T-helper 17 cell (primary cell): ENCODE data around the gene ACTL6B. TPM values are rescaled to one million over a fixed set of nuclear protein-coding genes. Genes with fewer than 3 reads are reported as not detected.
A peak's percentile ranks its signal among the peaks of the same experiment; 100 is the strongest.

Experiments
- ATAC-seq: fragments of 150-1000 bp; cut with Tn5 transposase; 2 replicates; pipeline ENCODE4 v1.10.0; 2021; ENCODE audit warnings: mild to moderate bottlenecking, moderate library complexity
- DNase-seq, 3 donors: peaks; one replicate each; pipeline versions ENCODE4 v3.0.0 to v3.0.0-alpha.2; 2020 to 2021
- H3K9me3 ChIP-seq: one replicate; pipeline ENCODE4 v1.7.0; 2013; ENCODE audit warnings: low read length, mild to moderate bottlenecking; ENCODE audit not compliant: control insufficient read depth, poor library complexity, severe bottlenecking
- H3K27ac Mint-ChIP-seq: one replicate; pipeline ENCODE4 v1.8.0; 2022; ENCODE audit warnings: mild to moderate bottlenecking, moderate library complexity, mixed read lengths
- H3K27me3 Mint-ChIP-seq: one replicate; pipeline ENCODE4 v1.8.0; 2022; ENCODE audit warnings: mixed read lengths
- H3K36me3 Mint-ChIP-seq: one replicate; pipeline ENCODE4 v1.8.0; 2022; ENCODE audit warnings: low read depth, mixed read lengths
- H3K4me1 Mint-ChIP-seq: one replicate; pipeline ENCODE4 v1.8.0; 2022; ENCODE audit warnings: mild to moderate bottlenecking, mixed read lengths
- H3K4me3 Mint-ChIP-seq: one replicate; pipeline ENCODE4 v1.8.0; 2022; ENCODE audit warnings: mild to moderate bottlenecking, moderate library complexity, mixed read lengths
- total RNA-seq, 4 donors: library from RNA in 2 of 4; stranded (reverse) in 2 of 4; gene quantifications; one replicate each; pipeline ENCODE4 v1.2.3 and lab custom pipeline; 2022 to 2026

The ACTL6B gene
- total RNA-seq, 2 donors from 2014 or later, result not detected

DNA sequence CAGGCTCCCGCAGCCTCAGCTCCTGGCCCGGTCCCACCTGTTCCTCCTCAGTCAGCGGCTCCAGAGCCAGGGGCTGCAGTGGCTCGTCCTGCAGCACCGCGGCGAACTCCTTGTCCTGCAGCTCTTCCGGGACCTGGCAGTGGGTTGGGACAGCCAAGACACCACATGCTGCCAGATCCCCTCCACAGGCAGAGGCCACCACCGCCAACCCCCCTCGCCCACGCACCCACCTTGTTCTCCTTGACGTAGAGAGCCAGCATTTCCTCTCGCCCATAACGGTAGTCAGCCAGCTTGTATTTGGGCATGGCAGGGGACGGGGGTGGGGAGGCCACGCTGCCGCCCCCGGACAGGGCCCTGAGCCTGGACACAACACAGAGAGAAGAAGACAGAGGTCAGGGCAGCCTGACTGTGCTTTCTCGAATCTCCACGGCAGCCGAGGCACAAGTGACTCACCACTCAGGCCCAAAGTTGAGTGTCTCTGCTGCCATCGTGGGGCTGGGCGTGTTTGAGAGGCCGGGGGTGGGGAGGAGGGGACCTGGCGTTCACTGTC, 31.6 kb upstream of the ACTL6B start:
- no peaks in the 10 kb centered on the region for H3K36me3 Mint-ChIP-seq
- no peak overlapping the region for H3K27ac Mint-ChIP-seq
- H3K9me3 ChIP-seq, result no peaks in the 10 kb centered on the region
- DNase-seq (no peak), ATAC-seq (no peak)
- H3K27me3 Mint-ChIP-seq, result no peaks in the 10 kb centered on the region
- no peak overlapping the region for H3K4me3 Mint-ChIP-seq
- H3K4me1 Mint-ChIP-seq, result peaks cover 23% of the 10 kb centered on the region

- ATAC-seq, result no peak
- Mint-ChIP-seq H3K27ac (no peak overlapping the region), H3K4me1 (peaks cover 17% of the 10 kb centered on the region), H3K27me3 (no peaks in the 10 kb centered on the region), H3K4me3 (no peak overlapping the region), H3K36me3 (no peaks in the 10 kb centered on the region)
- DNase-seq, result no peak
- H3K9me3 ChIP-seq, result no peaks in the 10 kb centered on the region
Observed at GRCh38 chr7:100687261-100687660, 31.0 kb upstream of the ACTL6B start.

GRCh38 chr7:100686822-100687211, 30.6 kb upstream of the ACTL6B start:
- no peak for ATAC-seq
- Mint-ChIP-seq H3K4me3 (no peak overlapping the region), H3K4me1 (peaks cover 14% of the 10 kb centered on the region), H3K36me3 (no peaks in the 10 kb centered on the region), H3K27me3 (no peaks in the 10 kb centered on the region), H3K27ac (no peak overlapping the region)
- no peaks in the 10 kb centered on the region for H3K9me3 ChIP-seq
- no peak for DNase-seq

DNA sequence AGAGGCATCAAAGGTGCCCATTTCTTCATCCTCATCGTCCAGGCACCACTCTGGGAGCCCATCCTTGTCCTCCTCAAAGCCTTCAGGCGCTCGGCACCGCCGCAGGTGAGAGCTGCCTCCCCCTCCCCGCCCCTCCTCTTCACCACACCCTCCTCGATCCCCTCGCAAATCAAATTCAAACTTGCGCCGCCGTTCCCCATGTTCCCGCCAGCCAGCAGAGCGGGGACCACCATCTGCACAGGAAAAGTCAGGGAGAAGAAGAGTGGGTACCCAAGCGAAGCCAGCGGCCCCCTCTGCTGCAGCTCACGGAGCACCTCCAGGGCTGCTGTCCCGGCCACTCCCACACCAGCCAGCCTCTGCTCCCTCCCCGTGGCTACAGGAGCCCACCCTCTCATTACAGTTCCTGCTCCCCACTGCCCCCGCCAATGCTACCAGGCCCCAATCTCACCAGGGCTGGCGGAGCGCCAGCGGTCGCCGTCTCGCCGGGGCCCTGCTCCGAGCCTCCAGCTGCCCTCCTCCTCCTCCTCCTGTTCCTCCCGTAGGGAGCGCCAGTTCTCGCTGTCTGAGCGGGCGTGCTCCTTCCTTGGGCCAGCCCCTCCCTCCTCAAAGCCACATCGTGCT, 30.1 kb upstream of the ACTL6B start:
- Mint-ChIP-seq H3K4me1 (peaks cover 14% of the 10 kb centered on the region), H3K27me3 (no peaks in the 10 kb centered on the region), H3K4me3 (no peak overlapping the region), H3K27ac (no peak overlapping the region), H3K36me3 (no peaks in the 10 kb centered on the region)
- DNase-seq (no peak), ATAC-seq (no peak)
- H3K9me3 ChIP-seq, result no peaks in the 10 kb centered on the region

DNA sequence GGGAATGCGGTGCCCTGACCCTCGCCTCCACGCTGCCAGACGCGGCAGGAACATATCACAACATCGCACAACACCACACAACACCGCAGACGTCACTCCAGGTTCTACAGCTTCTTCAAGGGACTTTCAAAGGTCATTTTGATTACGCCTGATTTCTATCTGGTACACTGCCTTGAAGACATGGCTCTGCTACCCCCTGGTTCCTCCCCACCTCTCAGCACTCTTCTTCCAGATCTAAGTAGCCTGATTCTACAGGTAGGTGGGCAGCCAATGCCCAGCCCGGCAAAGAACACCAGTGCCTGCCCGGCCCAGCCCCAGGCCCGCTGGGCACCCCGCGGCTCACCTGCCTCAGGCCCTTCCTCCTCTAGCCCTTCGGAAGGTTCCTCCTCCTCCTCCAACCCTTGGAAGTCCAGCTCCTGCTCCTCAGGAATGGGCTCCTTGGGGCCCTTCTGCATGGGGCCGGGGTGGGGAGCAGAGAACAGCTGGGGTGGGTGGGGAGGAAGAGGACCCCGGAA, 29.4 kb upstream of the ACTL6B start:
- H3K36me3 Mint-ChIP-seq, result no peaks in the 10 kb centered on the region
- H3K9me3 ChIP-seq, result no peaks in the 10 kb centered on the region
- no peaks in the 10 kb centered on the region for H3K27me3 Mint-ChIP-seq
- no peak overlapping the region for H3K27ac Mint-ChIP-seq
- H3K4me3 Mint-ChIP-seq, result no peak overlapping the region
- peaks cover 14% of the 10 kb centered on the region for H3K4me1 Mint-ChIP-seq
- no peak for DNase-seq
- no peak for ATAC-seq

GRCh38 chr7:100685049-100685605, 28.9 kb upstream of the ACTL6B start:
- Mint-ChIP-seq H3K27ac (no peak overlapping the region), H3K4me1 (peaks cover 19% of the 10 kb centered on the region), H3K27me3 (no peaks in the 10 kb centered on the region), H3K36me3 (no peaks in the 10 kb centered on the region), H3K4me3 (no peak overlapping the region)
- DNase-seq (no peak), ATAC-seq (no peak)
- no peaks in the 10 kb centered on the region for H3K9me3 ChIP-seq

- Mint-ChIP-seq H3K27ac (no peak overlapping the region), H3K36me3 (no peaks in the 10 kb centered on the region), H3K4me1 (peaks cover 20% of the 10 kb centered on the region), H3K27me3 (no peaks in the 10 kb centered on the region), H3K4me3 (no peak overlapping the region)
- no peaks in the 10 kb centered on the region for H3K9me3 ChIP-seq
- DNase-seq, result no peak
- ATAC-seq, result no peak
Observed at GRCh38 chr7:100684534-100685042, 28.3 kb upstream of the ACTL6B start.

- H3K27ac Mint-ChIP-seq, result no peak overlapping the region
- H3K9me3 ChIP-seq, result no peaks in the 10 kb centered on the region
- H3K36me3 Mint-ChIP-seq, result no peaks in the 10 kb centered on the region
- H3K27me3 Mint-ChIP-seq, result no peaks in the 10 kb centered on the region
- peaks cover 20% of the 10 kb centered on the region for H3K4me1 Mint-ChIP-seq
- DNase-seq (no peak), ATAC-seq (no peak)
- no peak overlapping the region for H3K4me3 Mint-ChIP-seq
Observed at GRCh38 chr7:100683659-100684533, 27.6 kb upstream of the ACTL6B start.

GRCh38 chr7:100682991-100683658, 26.9 kb upstream of the ACTL6B start:
- H3K4me3 Mint-ChIP-seq, result no peak overlapping the region
- H3K4me1 Mint-ChIP-seq, result peaks cover 21% of the 10 kb centered on the region
- ATAC-seq, result no peak
- no peaks in the 10 kb centered on the region for H3K9me3 ChIP-seq
- H3K27ac Mint-ChIP-seq, result no peak overlapping the region
- no peak for DNase-seq
- no peaks in the 10 kb centered on the region for H3K36me3 Mint-ChIP-seq
- no peaks in the 10 kb centered on the region for H3K27me3 Mint-ChIP-seq

- Mint-ChIP-seq H3K27me3 (no peaks in the 10 kb centered on the region), H3K27ac (no peak overlapping the region), H3K4me1 (peaks cover 26% of the 10 kb centered on the region), H3K4me3 (no peak overlapping the region), H3K36me3 (peaks cover 2% of the 10 kb centered on the region)
- DNase-seq (no peak), ATAC-seq (no peak)
- H3K9me3 ChIP-seq, result no peaks in the 10 kb centered on the region
Observed at GRCh38 chr7:100682228-100682741, 26.0 kb upstream of the ACTL6B start.

GRCh38 chr7:100681491-100682227, 25.4 kb upstream of the ACTL6B start:
- Mint-ChIP-seq H3K36me3 (peaks cover 2% of the 10 kb centered on the region), H3K27me3 (no peaks in the 10 kb centered on the region), H3K27ac (peak overlapping the region; percentile 53), H3K4me3 (no peak overlapping the region), H3K4me1 (peaks cover 28% of the 10 kb centered on the region)
- ATAC-seq (peak; percentile 7), DNase-seq (no peak)
- H3K9me3 ChIP-seq, result no peaks in the 10 kb centered on the region

DNA sequence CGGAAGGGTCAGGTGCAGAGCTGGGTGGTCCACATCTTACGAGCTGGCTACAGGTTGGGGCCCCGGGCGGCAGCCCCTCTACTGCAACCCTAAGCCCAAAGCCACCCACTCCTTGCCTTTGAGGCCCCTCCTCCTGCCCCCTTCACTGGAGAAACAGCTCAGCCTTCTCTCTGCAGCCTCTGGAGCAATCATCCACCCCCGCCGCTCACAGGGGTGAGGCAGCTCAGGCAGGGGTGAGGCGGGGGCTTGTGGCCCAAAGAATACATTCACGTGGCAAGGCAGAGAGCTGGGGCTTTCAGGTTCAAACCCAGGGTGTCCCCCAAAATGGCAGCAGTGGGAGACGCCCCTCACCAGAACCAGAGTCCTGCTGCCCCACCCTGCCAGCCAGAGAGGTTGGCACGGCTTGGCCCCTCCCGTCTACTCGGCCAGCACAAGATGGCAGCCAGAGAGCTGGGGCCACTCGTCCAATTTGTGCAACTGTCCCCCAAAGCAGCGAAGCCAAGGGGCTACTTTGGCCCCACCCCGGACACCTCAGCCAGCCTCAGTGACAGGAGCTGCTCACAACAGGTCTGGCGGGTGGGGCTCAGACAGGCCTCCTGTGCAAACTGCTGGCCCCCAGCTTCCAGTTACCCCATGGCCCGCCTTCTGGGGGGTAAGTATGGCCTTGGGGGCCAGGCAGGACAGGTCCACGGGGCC, 24.5 kb upstream of the ACTL6B start:
- H3K27ac Mint-ChIP-seq, result peak overlapping the region; percentile 84
- no peak overlapping the region for H3K4me3 Mint-ChIP-seq
- H3K36me3 Mint-ChIP-seq, result peaks cover 2% of the 10 kb centered on the region
- H3K4me1 Mint-ChIP-seq, result peaks cover 31% of the 10 kb centered on the region
- DNase-seq, result no peak
- no peaks in the 10 kb centered on the region for H3K9me3 ChIP-seq
- no peak for ATAC-seq
- H3K27me3 Mint-ChIP-seq, result no peaks in the 10 kb centered on the region
